Immature natural killer cell (primary cell): ENCODE results near the gene TRIL. TPM values are rescaled to one million over a fixed set of nuclear protein-coding genes. Genes with fewer than 3 reads are reported as not detected.

Experiments used
- DNase-seq, 3 donors: peaks; one replicate each; pipeline ENCODE4 v3.0.0; 2022; ENCODE audit warnings: mixed read lengths in 1 of 3
- H3K27ac Mint-ChIP-seq, 6 donors: one replicate each; pipeline ENCODE4 v1.8.0; 2020; ENCODE audit warnings: mixed read lengths in 6 of 6, mild to moderate bottlenecking in 5 of 6, inconsistent platforms in 4 of 6, moderate library complexity in 3 of 6
- H3K27me3 Mint-ChIP-seq, 3 donors: one replicate each; pipeline ENCODE4 v1.8.0; 2020 to 2021; ENCODE audit warnings: low read depth in 3 of 3, mild to moderate bottlenecking in 3 of 3, mixed read lengths in 3 of 3, moderate library complexity in 3 of 3, inconsistent platforms in 1 of 3
- H3K36me3 Mint-ChIP-seq, 3 donors: one replicate each; pipeline ENCODE4 v1.8.0; 2020; ENCODE audit warnings: mixed read lengths in 3 of 3, inconsistent platforms in 2 of 3, mild to moderate bottlenecking in 2 of 3
- H3K4me1 Mint-ChIP-seq, 2 donors: one replicate each; pipeline ENCODE4 v1.8.0; 2020; ENCODE audit warnings: inconsistent platforms in 2 of 2, mild to moderate bottlenecking in 2 of 2, mixed read lengths in 2 of 2, moderate library complexity in 1 of 2
- H3K4me3 Mint-ChIP-seq, 5 donors: one replicate each; pipeline ENCODE4 v1.8.0; 2020; ENCODE audit warnings: mild to moderate bottlenecking in 5 of 5, mixed read lengths in 5 of 5, inconsistent platforms in 3 of 5, moderate library complexity in 3 of 5
- H3K9me3 Mint-ChIP-seq, 6 donors: one replicate each; pipeline ENCODE4 v1.8.0; 2020; ENCODE audit warnings: mild to moderate bottlenecking in 6 of 6, mixed read lengths in 6 of 6, inconsistent platforms in 4 of 6, moderate library complexity in 3 of 6
- polyA plus RNA-seq, 3 donors: library from polyadenylated mRNA; unstranded; fragments of 300-500 nt; fragmentation: Illumina TruSeq; gene quantifications; one replicate each; pipeline ENCODE4 v1.2.3, GENCODE V29; 2021

Gene TRIL, protein sequence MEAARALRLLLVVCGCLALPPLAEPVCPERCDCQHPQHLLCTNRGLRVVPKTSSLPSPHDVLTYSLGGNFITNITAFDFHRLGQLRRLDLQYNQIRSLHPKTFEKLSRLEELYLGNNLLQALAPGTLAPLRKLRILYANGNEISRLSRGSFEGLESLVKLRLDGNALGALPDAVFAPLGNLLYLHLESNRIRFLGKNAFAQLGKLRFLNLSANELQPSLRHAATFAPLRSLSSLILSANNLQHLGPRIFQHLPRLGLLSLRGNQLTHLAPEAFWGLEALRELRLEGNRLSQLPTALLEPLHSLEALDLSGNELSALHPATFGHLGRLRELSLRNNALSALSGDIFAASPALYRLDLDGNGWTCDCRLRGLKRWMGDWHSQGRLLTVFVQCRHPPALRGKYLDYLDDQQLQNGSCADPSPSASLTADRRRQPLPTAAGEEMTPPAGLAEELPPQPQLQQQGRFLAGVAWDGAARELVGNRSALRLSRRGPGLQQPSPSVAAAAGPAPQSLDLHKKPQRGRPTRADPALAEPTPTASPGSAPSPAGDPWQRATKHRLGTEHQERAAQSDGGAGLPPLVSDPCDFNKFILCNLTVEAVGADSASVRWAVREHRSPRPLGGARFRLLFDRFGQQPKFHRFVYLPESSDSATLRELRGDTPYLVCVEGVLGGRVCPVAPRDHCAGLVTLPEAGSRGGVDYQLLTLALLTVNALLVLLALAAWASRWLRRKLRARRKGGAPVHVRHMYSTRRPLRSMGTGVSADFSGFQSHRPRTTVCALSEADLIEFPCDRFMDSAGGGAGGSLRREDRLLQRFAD
- polyA plus RNA-seq, result not detected

DNA sequence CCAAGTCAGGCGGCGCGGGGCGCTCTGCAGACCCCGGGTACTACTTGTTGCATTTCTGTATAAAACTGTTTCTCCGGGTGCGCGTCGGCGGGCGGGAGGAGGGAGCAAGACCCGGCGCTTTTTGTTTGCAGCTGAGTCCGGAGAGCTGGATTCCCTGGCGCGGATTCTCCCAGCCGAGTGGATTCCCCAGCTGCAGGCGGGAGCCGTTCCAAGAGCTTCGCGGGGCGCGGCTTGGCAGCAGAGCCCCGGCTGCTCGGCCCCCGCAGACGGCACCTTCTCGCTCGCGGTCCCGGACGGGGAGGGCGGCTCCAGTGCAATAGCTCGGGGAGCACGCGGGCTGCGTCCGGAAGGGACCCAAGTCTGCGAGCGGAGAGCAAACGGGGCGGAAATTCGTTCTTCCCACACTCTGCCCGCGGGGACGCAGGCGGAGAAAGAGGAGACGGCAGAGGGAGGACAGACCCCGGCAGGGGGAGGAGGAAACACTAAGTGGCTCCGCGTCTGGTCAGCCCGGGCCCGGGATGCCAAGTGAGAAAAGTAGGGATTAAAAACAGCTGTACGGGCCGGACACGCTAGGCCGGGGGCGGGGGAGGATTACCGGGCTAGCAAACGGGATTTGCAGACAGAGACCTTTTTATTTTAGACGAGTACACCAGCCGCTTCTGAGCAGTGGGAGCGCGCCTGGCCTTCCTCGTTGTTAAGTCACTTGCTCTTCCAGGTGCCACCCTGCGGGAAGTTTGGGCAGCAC lies at the start of gene TRIL:
TRIL (minus strand) TSS at position 96 of the 745 bp plus-strand sequence. CDS start 284 bp downstream, outside the sequence.
- peak in 1 of 3 donors; percentile 2 for DNase-seq
- H3K27ac Mint-ChIP-seq, result no peak within 1 kb of the TSS

DNA sequence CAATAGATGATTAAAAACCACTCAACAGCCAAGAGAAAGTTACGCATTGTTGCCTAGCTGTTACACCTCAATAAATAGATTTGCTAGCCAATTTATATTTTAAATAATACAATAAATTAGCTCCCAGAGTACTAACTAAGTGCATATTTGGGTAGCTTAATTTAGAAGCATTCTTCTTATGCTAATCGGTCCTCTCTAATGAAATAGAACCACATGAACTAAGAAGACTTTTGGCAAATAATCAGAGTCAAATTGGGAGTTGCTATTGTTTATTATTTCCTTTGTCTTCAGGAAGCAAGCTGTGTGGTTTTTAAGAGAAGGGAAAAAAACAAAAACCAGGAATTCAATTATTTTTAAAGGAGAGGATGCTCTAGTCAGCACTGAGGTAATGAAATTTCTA lies 49.0 kb upstream of the TRIL start:
- Mint-ChIP-seq H3K27ac (no peak overlapping the region), H3K36me3 (no peaks in the 10 kb centered on the region), H3K4me1 (no peaks in the 10 kb centered on the region), H3K4me3 (no peak overlapping the region), H3K9me3 (no peaks in the 10 kb centered on the region), H3K27me3 (peaks cover 0 to 2% (median 0%) of the 10 kb centered on the region in 3 donors)
- DNase-seq, result no peak

More for the DNA sequence above, at the start of gene TRIL:
- no peaks in the 10 kb centered on the region for H3K36me3 Mint-ChIP-seq
- H3K9me3 Mint-ChIP-seq, result no peaks in the 10 kb centered on the region
- H3K27me3 Mint-ChIP-seq, result peaks cover 6 to 11% (median 7%) of the 10 kb centered on the region in 3 donors
- H3K4me3 Mint-ChIP-seq, result peak within 1 kb of the TSS; percentile 69 to 78 (median 75)
- H3K4me1 Mint-ChIP-seq, result peaks cover 5 to 22% of the 10 kb centered on the region in 2 donors

DNA sequence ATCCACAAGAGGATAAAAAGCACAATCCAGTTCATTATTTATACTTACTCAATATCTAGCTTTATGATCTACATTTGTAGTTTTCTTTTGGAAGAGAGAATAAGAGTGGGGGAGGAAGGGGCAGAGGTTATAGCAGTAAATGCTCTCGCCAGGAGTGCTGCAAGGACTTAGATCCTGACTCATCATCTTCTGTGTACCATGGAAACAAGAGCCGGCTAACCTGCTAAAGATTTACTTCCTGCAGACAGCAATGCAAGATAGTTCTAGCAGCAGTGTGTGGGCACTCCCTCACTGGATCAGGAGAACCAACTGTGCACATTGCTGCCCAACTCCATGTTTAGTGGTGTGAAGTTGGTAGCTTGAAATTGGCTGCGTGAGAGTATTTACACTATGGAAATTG lies 47.7 kb upstream of the TRIL start:
- Mint-ChIP-seq H3K27ac (no peak overlapping the region), H3K4me3 (no peak overlapping the region), H3K4me1 (no peaks in the 10 kb centered on the region), H3K27me3 (peaks cover 0 to 2% (median under 1%) of the 10 kb centered on the region in 3 donors), H3K36me3 (no peaks in the 10 kb centered on the region), H3K9me3 (no peaks in the 10 kb centered on the region)
- DNase-seq, result no peak

DNA sequence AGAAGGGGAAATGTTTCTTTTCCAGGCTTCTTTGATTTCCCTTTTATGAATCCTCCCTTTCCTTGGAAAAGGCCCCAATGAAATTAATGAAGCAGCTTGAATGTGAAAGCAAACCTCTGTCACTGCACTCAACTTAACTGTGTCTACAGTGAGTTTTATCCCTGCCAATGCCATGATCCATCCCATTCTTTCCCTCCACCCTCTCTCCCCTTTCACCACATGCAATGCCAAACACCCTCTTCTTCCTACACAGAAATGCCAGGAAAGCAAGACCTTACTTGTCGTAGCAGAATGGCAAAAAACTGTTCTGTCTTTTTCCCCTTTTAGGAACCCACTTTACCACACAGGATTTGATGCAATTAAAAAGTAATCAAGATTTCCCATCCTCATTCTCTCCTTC lies 47.3 kb upstream of the TRIL start:
- no peak for DNase-seq
- no peak overlapping the region for H3K27ac Mint-ChIP-seq
- H3K9me3 Mint-ChIP-seq, result no peaks in the 10 kb centered on the region
- peaks cover 0 to 4% (median 2%) of the 10 kb centered on the region in 3 donors for H3K27me3 Mint-ChIP-seq
- no peaks in the 10 kb centered on the region for H3K36me3 Mint-ChIP-seq
- no peak overlapping the region for H3K4me3 Mint-ChIP-seq
- no peaks in the 10 kb centered on the region for H3K4me1 Mint-ChIP-seq

DNA sequence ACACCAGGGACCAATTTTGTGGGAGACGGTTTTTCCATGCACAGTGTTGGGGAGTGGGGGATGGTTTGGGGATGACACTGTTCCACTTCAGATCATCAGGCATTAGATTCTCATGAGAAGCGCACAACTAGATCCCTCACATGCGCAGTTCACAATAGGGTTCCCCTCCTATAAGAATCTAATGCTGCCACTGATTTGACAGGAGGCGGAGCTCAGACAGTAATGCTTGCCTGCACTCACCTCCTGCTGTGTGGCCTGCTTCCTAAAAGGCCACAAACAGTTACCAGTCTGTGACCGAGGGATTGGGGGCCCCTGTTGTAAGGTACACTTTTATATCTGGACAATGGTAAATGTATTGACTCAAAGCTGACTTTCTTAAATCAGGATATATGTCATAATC lies 45.6 kb upstream of the TRIL start:
- no peaks in the 10 kb centered on the region for H3K4me1 Mint-ChIP-seq
- H3K9me3 Mint-ChIP-seq, result no peaks in the 10 kb centered on the region
- H3K4me3 Mint-ChIP-seq, result no peak overlapping the region
- no peak overlapping the region for H3K27ac Mint-ChIP-seq
- peaks cover 0 to 8% (median 6%) of the 10 kb centered on the region in 3 donors for H3K27me3 Mint-ChIP-seq
- DNase-seq, result no peak
- no peaks in the 10 kb centered on the region for H3K36me3 Mint-ChIP-seq

DNA sequence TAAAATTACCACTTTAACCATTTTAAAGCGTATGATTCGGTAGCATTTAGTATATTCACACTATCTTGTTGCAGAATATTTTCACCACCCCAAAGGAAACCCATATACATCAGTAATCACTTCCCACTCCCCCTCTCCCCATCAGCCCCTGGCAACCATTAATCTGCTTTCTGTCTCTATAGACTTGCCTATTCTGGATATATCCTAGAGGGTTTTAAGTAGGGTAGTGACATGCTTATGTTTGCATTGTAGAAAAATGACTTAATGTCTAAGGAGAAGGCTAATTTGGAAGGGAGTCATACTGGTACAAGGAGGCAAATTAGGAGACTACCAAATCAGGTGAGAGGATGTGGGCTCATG lies 42.6 kb upstream of the TRIL start:
- Mint-ChIP-seq H3K4me3 (no peak overlapping the region), H3K36me3 (no peaks in the 10 kb centered on the region), H3K27ac (no peak overlapping the region), H3K9me3 (no peaks in the 10 kb centered on the region), H3K4me1 (no peaks in the 10 kb centered on the region), H3K27me3 (peaks cover 6 to 11% (median 7%) of the 10 kb centered on the region in 3 donors)
- DNase-seq, result no peak

DNA sequence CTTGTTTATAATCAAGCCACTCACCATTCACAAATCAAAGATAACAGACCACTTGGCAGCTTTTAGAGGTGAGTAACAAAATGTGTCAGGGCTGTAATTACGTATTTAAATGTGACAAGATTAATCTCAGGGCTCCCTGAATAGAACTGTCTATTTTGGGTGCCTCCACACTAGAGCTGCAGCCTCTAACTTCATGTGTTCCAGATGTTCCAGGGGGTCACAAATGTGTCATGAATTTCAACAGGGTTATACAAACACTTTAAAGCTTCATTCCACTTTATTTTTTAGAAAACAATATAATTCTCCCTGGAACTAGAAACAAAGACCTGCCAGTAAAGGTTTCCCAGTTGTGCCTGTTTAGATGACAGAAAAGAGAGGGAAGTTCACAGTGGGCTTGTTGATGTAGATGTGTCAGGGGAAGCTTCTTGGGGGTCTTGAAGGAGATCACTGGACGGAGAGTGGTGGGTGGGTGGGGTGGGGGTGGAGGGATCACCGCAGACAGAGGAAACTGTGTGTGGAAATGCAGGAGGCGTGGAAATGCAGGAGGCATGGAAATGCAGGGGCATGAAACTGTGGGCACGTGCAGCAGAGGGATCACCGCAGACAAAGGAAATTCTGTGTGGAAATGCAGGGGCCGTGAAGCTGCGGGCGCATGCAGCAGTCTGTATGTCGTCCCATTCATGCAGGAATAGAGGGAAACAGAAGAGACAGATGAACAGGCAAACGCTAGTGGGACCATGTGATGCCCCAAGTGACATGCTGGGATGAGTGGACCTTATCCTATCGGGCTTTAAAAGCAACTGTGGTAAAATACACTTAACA lies 42.0 kb upstream of the TRIL start:
- Mint-ChIP-seq H3K36me3 (no peaks in the 10 kb centered on the region), H3K27ac (no peak overlapping the region), H3K4me3 (no peak overlapping the region), H3K27me3 (peaks cover 6 to 13% (median 7%) of the 10 kb centered on the region in 3 donors), H3K9me3 (no peaks in the 10 kb centered on the region), H3K4me1 (no peaks in the 10 kb centered on the region)
- DNase-seq, result no peak

DNA sequence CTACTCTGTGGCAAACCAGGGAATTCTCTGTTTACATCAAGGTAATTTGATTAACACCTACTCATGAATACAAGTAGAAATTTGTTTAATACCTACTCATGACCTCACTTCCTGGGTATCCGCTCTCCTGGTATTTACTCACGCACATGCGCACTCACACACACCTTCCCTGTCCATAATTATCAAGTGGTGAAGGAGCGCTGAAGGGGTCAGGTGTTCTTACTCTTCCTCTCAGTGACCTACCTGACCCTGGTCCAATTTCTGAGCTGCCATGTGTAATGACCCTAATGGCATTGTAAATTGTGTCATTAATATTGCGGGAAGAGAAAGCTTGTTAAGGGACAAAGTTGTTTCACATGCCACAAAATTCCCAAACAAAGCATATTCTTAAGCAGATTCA lies 41.3 kb upstream of the TRIL start:
- Mint-ChIP-seq H3K27ac (no peak overlapping the region), H3K9me3 (no peaks in the 10 kb centered on the region), H3K4me3 (no peak overlapping the region), H3K4me1 (no peaks in the 10 kb centered on the region), H3K36me3 (no peaks in the 10 kb centered on the region), H3K27me3 (peaks cover 6 to 13% (median 7%) of the 10 kb centered on the region in 3 donors)
- DNase-seq, result no peak

DNA sequence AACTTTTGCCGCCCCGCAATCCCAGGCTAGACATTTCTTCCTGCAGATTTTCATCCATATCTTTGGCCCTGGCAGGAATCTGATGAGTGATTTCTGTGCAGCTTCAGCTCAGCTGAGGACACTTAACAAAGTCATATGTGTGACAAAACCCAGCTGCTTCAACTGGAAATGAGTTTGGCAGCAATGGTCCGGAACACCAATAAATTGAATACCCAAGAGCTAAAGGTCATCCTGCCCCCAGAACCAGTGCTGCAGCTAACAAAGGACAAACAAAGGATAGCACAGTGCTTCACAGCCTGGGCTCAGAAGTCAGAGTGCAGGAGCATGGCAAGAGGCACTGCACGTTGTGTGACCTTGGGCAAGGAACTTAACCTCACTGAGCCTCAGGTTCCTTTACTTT lies 40.0 kb upstream of the TRIL start:
- H3K27me3 Mint-ChIP-seq, result peaks cover 6 to 13% (median 7%) of the 10 kb centered on the region in 3 donors
- no peak for DNase-seq
- H3K9me3 Mint-ChIP-seq, result no peaks in the 10 kb centered on the region
- H3K4me1 Mint-ChIP-seq, result no peaks in the 10 kb centered on the region
- no peak overlapping the region for H3K4me3 Mint-ChIP-seq
- no peaks in the 10 kb centered on the region for H3K36me3 Mint-ChIP-seq
- H3K27ac Mint-ChIP-seq, result no peak overlapping the region

DNA sequence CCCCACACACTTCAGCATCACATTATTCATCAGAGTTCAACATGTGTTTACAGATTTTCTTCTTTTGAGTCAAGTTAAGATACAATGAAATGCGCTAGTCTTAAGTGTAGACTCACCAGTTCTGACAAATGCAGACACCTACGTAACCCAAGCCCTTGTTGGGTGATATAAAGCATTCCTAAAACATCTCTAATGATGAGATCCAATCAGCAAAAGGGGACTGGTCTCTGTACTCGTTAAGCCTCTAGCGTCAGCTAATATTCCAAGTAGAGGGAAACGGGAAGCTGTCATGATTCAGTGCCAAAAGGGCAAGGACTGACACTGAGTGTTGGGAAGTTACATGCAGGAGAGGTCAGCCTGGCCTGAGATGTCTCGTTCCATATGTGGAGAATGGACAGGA lies 38.7 kb upstream of the TRIL start:
- peaks cover 7 to 13% (median 9%) of the 10 kb centered on the region in 3 donors for H3K27me3 Mint-ChIP-seq
- no peak overlapping the region for H3K4me3 Mint-ChIP-seq
- H3K27ac Mint-ChIP-seq, result no peak overlapping the region
- no peaks in the 10 kb centered on the region for H3K9me3 Mint-ChIP-seq
- H3K4me1 Mint-ChIP-seq, result no peaks in the 10 kb centered on the region
- H3K36me3 Mint-ChIP-seq, result no peaks in the 10 kb centered on the region
- DNase-seq, result no peak

DNA sequence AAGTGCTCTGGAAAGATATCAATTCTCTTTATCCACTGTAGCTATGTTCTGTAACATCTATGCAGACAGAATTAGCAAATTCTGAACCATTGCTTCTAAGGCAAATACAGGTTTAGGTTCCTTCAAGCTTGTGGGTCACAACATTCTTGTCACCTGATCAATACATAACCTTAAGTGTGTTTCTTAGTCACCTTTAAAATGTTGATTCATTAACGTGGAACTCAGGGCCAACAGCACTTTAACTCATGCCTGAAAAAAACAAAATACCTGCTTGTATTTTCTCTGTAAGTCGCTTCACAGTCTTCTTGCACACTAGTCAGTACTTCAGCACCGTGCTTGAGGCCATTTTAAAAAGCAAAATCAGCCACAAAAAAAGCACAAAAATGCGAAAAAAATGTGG lies 35.2 kb upstream of the TRIL start:
- no peaks in the 10 kb centered on the region for H3K36me3 Mint-ChIP-seq
- no peak overlapping the region for H3K4me3 Mint-ChIP-seq
- DNase-seq, result no peak
- H3K27me3 Mint-ChIP-seq, result peaks cover 3 to 11% (median 6%) of the 10 kb centered on the region in 3 donors
- no peaks in the 10 kb centered on the region for H3K9me3 Mint-ChIP-seq
- H3K4me1 Mint-ChIP-seq, result no peaks in the 10 kb centered on the region
- no peak overlapping the region for H3K27ac Mint-ChIP-seq

DNA sequence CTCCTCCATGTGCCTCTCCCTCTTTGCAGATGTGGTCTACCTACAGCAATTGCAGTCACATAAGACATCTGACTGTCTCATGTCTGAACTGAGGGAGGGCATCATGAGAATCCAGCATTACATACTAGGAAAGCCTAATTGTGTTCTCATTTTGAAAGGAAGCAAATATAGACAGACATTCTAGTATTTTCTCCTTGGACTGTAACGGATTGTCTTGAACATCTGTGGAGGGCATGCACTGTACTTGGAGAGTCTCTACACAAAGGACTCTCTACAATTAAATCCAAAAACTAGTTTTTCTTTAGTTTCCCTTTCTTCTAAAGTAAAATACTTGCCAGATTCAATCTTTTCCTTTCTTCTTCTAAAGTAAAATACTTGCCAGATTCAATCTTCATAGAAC lies 34.7 kb upstream of the TRIL start:
- Mint-ChIP-seq H3K4me3 (no peak overlapping the region), H3K27me3 (peaks cover 3 to 6% (median 5%) of the 10 kb centered on the region in 3 donors), H3K36me3 (no peaks in the 10 kb centered on the region), H3K27ac (no peak overlapping the region), H3K4me1 (no peaks in the 10 kb centered on the region), H3K9me3 (no peaks in the 10 kb centered on the region)
- no peak for DNase-seq

DNA sequence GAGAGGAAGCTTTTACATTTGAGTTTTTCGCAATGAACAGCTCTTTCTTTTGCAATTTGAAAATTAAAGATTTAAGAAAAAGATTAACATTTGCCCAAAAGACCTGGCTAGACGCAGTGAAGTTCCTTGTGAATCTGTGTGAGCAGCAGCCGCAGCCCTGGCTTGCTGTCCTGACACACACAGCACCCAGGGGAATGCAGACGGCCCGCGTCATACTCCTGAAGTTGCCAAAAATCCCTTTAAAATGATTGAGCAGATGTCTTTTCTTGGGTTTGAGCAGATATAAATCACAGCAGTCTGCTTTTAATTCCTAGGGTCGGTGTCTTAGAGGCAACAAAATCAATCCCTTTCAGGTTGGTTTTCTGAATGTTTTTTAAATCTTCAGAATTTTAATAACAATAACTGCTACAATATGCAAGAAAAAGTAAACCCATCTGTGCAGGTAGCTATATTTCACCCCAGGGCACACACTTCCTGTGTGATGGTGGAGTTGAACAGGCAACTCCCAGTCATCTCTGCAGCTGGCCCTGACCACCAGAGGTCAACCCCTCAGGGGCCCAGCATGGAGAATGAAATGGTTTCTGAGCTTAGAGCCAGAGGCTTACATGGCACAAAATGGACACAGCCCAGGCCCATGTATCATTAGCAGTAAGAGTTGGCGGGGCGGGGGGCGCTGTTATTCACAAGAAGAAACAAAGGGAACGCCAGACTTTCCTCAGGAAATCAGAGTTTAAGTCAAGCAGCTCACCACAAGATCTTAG lies 32.2 kb upstream of the TRIL start:
- H3K36me3 Mint-ChIP-seq, result no peaks in the 10 kb centered on the region
- peaks cover 5 to 6% (median 6%) of the 10 kb centered on the region in 3 donors for H3K27me3 Mint-ChIP-seq
- no peak for DNase-seq
- no peaks in the 10 kb centered on the region for H3K9me3 Mint-ChIP-seq
- H3K4me3 Mint-ChIP-seq, result no peak overlapping the region
- no peaks in the 10 kb centered on the region for H3K4me1 Mint-ChIP-seq
- no peak overlapping the region for H3K27ac Mint-ChIP-seq
